Testis (tissue), 2 donors: Measurements from ENCODE around the gene COL9A3.

ENCODE experiments used
- POLR2A ChIP-seq: fragments of 450-650 bp; IDR thresholded peaks from one replicate; pipeline ENCODE4 v1.6.1; 2017; ENCODE audit warnings: antibody characterized with exemption, mild to moderate bottlenecking, moderate library complexity
- TF ChIP-seq, protein P1 (sequence below), 3 experiments: fragments of 450-650 bp in 2 of 3; fragments of 200-600 bp in 1 of 3; sonication (generic) in 1 of 3; IDR thresholded peaks; one replicate each; pipeline ENCODE4 v1.5.1; 2016 to 2019; ENCODE audit warnings: antibody characterized with exemption in 3 of 3, mild to moderate bottlenecking in 2 of 3, moderate library complexity in 1 of 3

DNA sequence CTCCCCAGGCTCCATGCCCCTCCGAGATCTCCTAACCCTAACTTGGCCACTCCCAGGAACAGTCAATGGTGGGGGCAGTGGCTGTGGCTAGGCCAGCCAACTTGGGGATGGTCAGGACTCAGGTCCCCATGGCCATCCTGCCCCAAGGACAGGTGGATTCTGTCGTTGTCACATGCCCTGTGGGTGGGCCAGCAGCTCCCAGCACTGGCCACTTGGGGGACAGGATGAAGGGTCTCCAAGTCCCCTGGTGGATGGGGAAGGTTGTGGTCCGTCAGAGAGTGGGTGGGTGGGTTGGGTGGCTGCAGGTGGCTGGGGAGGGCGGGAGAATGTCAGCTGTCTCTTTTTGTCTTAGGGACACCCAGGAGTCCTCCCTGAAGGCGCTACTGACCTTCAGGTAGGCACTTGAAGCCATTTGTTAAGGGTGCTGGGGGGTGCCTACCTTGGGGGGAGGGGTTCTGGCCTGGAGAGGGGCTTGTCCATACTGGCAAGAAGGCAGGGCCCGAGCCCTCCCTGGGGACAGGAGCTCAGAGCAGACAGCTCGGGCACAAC is 5.5 kb downstream of the COL9A3 start:
- TF ChIP-seq, protein P1, sequence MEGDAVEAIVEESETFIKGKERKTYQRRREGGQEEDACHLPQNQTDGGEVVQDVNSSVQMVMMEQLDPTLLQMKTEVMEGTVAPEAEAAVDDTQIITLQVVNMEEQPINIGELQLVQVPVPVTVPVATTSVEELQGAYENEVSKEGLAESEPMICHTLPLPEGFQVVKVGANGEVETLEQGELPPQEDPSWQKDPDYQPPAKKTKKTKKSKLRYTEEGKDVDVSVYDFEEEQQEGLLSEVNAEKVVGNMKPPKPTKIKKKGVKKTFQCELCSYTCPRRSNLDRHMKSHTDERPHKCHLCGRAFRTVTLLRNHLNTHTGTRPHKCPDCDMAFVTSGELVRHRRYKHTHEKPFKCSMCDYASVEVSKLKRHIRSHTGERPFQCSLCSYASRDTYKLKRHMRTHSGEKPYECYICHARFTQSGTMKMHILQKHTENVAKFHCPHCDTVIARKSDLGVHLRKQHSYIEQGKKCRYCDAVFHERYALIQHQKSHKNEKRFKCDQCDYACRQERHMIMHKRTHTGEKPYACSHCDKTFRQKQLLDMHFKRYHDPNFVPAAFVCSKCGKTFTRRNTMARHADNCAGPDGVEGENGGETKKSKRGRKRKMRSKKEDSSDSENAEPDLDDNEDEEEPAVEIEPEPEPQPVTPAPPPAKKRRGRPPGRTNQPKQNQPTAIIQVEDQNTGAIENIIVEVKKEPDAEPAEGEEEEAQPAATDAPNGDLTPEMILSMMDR (IDR thresholded peaks at IDR 0.05) = no peak
- TF ChIP-seq POLR2A = no peak
